Suppressor macrophage (primary cell): ENCODE results near the gene LAIR1.
"Not testable (repeated sequence)": the region's sequence is repeated elsewhere in the genome, so short reads cannot be mapped to it uniquely, and the experiment has no call there.

Experiments used
- DNase-seq, 4 experiments: peaks; one replicate each; pipeline ENCODE4 v3.0.0-alpha.2; 2020 to 2022

LAIR1 gene

DNA sequence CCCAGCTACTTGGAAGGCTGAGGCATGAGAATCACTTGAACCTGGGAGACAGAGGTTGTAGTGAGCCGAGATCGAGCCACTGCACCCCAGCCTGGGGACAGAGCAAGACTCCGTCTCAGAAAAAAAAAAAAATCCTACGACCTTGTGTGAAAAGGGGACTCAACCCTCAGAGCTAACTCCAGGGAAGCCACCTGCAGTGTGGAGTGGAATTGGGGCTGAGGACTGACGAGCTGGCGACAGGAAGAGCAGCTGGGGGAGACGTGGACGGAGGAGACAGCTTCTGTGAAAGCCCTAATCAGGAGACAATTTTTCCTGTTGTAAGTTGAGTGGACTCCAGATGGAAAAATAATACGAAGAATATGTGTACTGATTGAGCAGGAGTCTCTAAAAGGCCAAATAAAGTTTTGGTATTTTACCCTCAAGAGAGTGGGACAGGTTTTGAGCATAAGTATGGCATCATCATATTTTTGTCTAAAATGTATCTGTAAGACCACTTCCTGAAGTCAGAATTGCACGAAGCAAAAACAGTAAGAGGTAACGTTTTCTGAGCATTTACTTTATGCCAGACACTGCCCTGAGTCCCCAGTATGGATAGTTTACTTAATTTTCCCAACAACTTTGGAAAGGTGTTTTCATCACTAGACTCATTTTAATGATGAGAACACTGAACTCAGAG is 12.0 kb upstream of the LAIR1 start:
- no peak for DNase-seq

DNA sequence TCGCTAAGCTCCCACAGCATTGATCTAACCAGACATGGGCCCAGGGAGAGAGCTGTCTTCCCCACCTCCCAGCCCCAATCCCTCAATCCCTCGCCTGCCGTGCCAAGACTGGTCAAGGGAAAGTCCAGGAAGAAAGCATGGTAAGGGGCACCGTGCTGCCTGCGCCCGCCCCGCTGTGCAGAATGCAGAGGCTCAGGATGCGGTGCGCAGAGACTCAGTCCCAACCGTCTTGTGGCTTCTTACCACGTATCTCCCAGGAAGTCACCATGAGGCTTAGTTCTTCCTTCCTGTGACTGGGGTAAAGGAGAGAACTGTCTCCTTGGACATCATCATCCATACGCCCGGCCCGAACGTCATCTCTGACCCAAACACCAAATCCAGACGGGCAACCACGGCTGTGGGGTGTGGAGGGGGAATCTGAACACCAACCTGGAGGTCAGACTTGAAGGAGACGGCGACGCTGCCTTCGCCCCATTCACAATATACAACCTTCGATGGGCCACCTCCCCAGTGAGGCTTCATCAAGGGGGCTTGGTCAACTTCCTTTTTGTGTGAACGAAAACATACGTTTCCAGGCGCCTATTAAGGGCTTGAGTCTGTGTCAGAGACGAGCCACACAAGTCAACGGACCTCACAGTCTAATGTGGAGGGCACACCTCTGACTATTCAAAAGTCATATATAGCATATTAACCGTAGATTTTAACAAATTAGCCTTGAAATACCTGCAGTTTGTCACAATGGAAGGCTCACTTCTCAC is 10.6 kb upstream of the LAIR1 start:
- DNase-seq, result peak; percentile 76 to 91 (median 80)

DNA sequence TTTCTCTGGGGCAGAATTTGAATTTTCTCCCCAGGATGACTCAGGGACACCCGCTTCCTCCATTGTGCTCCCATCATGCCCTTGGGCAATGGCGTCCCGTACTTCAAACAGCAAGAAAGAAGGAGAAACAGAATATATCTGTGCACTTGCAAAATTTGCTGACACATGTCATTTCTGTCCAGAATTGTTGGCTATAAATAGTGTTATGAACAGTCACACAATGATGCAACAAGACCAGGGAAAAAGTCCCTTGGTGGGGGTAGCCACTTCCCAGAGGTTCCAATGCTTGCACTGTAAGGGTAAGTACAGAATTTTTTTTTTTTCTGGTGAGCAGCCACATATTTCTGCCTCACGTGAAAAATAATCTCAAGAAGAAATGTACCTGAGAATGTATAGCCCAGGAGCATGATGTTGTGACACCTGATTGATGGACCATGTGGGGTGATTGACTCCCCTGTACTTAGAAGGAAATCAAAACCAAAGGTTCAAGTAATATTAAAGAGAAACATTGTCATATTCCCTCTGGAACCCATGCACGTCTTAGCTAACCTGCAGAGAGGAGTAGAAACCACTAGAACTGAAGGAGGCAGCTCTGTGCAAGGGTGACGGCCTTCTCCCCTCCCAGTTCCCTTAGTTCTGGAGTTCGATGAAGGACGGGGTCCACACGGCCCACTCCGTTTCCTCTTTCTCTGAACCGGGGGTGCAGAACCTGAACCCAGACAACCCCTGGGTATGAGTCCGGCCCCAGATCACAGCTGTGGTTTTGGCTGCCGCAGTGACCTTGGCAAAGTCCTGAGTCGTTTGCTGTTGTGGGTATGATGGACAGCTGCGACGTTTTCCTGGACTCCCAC is 9.3 kb upstream of the LAIR1 start:
- DNase-seq, result peak; percentile 89 to 97 (median 94)

DNA sequence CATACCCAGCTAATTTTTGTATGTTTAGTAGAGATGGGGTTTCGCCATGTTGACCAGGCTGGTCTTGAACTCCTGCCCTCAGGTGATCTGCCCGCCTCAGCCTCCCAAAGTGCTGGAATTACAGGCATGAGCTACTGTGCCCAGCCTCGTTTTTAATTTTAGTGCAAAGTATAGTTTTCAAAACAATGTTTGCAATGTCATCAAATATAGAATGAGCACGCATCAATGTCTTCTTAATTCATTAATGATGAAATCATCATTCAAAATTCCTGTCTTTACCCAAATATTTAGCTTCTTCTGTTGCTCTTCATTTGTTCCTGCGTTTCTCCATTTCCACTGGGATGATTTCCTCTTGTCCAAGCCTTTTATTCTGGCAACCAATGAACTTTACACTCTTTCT is 6.7 kb upstream of the LAIR1 start:
- DNase-seq, result not testable (repeated sequence)

DNA sequence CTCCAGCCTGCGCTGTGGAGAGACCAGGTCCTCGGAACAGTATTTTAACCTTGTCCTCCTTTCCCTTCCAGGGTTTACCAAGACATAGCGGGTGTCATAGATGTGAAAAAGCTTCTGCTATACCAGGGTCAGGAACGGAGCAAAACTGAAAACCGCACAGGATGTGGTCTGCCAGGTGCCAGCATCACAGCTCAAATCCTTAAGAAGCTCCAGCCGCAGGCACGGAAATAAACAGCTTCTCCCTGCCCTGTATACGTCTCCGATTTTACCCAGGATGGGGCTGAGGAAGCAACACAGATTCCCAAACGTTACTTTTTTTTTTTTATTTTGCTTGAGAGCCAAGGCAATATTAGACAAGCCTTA is 5.7 kb upstream of the LAIR1 start:
- peak; percentile 45 to 58 (median 52) for DNase-seq

DNA sequence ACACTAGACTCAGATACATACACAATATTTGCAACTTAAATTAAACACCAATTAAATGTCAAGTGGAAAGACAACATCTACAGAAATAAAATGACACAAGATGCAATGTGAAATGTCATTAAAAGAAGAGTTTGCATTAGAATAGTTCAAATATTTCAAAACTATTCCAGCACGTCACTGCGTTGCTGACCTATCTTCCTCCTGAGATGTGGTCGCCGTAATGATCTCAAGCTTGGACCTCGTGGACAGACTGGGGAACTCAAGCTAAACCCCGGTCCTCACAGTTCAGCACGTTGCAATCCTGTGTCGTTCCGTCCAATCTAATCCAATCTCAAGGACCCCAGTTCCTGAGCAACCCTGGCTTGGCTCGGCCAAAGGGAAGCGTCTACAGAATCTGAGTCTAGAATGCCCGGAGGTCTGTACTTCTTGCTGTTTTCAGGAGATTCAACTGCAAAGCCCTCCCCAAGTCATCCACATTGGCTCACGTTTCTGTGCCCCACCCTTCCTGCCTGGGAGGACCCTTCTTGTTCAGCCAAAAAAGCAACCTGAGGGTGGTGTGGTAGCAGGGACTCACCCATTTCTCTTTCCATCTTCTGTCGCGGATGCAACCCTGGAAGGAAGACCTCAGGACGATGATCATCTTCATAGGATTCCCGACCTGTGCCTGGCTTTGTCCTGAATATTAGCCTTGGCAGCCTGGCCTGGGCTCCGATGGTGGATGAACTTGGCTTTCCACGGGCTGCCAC is 5.1 kb upstream of the LAIR1 start:
- peak; percentile 52 to 81 (median 64) for DNase-seq

DNA sequence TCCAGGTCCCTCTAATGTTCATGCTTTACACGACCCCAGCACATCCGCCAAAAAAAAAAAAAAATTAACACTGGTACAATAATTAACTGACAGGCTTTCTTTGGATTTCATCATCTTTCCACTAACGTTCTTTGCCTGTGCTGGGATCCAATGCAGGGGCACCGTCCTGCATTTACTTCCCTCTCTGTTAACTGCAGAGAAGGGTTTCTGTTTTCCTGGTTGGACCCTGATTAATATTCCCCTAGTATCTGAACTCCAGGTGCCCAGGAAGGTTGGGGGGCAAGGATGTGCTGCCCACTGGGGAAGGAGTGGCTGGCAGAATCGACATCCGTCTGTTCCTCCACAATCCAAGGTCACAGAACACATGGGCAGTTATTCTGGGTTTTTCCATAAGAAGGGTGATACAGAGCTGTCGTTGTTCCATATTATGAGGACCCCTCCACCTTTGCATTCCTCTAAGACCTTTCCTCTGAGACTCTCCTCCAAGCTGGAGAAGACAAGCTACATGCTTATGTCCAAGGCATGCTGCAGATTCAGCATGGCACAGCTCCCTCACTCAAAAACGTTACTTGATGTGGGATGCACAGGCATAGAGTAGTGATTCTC is 4.5 kb upstream of the LAIR1 start:
- DNase-seq, result peak; percentile 38 to 57 (median 49)

DNA sequence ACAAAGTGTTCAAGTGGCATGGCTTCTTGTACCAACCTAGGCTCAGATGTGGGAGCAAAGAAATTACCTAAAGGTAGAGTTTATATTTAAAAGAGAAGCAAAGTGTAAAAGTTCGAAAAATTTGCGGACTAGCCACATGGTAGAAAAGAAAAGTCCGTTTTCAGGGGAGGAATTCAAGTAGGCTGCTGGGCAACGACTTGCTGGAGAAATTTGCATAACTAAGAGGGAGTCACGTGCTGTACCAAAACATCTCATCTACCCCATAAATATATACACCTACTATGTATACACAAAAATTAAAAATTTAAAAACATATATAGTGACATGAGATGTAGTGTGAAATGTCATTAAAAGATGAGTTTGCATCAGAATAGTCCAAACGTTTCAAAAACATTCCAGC is 2.1 kb upstream of the LAIR1 start:
- no peak for DNase-seq

DNA sequence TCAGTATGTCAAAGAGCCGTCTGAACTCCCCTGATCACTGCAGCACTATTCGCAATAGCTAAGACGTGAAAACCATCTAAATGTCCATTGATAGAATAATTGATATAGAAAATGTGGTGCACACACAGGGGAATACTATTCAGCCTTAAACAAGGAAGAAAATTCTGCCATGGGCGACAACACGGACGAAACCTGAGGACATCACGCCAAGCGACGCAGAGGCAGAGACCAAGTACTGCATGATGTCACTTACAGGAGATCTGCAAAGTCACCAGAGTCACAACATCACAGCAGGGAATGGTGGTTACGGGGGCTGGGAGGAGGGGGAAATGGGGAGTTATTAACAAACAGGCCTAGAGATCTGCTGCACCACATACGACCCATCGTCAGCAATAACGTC is 1.1 kb upstream of the LAIR1 start:
- DNase-seq, result peak in 3 of 4 experiments; percentile 41 to 62 (median 46)

DNA sequence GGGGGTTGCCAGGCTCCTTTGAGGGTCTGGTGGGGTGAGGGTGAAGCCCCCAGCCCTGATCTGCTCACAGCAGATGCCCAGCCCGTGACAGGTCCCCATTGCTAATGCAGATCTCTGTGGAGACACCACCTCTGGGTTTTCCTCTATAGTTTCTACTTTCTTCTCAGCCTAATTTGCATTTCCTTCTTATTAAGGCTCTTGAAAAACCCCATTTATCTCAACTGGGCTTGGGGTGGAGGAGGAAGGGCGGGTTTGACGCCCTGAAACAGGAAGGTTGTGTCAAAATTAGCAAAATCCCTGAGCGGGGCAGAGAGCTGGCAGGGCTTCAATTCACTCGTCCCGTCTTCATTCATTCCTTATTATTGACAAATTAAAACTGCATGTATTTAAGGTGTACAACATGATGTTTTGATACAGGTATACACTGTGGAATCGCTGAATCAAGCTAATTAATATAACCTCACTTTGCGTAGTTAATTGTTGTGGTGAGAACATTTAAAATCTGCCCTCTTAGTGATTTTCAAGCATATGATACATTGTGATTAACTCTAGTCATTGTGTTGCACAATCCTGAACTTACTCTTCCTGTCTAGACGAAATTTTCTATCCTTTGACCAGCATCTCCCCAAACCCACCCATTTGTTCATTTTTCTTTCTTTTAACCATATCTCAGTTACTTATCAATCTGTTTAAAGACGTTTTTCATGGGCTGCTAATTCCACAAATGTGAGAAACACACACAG is 2.9 kb downstream of the LAIR1 start:
- peak in 2 of 4 experiments; percentile 58 to 62 for DNase-seq

DNA sequence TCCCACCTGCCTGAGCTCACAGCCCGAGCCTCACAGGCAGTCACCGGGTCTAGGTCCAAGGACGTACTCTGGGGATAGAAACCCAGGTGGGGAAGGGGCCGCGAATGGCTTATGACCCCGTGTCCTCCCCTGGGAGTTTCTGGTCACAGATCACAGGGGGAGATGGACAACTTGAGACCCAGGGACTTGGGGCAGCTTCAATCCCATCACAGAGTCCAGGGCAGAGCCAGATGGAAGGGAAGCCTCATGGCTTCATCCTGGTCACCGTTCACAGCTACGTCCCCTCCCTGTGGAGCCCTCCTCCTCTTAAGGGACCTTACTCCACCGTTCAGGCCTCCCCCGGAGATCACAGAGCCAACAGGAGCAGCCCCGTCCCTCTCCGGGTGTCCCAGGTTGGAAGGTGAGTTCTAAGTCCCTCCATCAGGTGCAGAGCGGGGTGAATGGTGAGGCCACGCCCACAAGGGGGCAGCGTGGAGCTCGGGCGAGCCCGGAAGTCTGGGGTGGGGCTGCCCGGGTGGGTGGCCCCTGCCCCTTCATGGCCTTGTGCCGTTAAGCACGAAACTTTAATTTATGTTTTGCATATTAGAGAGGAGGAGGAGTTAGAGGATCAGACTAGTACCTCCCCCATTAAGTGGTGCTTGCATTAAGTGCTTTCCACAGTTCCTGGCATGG is 5.4 kb downstream of the LAIR1 start:
- not testable (repeated sequence) for DNase-seq

DNA sequence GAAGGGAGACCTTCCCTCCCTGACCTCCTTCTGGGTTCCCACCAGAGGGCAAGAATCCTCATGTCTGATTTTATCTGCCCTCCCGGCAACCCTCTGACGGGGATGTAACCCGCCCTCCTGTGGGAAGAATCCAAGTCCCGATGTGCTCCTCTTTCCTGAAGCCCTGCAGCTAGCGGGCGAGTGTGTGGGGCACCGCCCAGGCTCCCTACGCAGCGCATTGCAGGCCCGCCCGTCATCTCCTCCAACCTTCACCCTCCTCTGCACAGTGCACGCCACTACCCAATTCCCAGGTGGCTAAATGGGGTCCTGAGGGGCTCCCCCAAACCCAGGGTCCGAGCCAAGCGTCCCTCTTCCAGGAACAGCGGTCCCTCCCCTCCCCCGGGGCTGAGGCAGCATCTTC is 7.3 kb downstream of the LAIR1 start:
- no peak for DNase-seq

DNA sequence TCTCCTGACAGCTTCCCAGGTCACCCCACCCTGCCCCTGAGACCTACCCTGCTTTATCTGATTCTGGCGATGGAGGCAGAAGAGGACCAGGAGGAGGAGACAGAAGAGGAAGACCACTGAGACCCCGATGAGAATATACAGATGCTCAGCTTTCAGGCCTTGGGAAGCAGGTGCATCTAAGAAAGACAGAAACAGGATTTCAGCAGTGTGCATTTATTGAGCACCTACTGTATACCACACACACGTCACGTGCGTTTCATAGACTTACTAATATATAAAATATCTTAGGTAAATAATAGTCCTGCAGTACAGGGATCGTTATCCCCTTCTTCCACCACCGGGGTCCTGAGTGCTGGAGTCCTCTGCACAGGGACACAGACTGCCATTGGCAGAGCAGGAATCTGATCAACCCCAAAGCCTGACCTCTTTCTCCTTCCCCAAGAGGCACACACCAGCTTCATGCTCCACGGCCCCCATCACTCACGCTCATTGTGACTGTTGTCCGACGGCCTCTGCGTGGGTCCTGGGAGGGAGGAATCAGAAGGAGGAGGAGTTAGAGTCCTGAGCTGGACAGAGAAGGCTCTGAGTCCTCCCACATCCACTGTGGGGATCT is 8.2 kb downstream of the LAIR1 start:
- no peak for DNase-seq

DNA sequence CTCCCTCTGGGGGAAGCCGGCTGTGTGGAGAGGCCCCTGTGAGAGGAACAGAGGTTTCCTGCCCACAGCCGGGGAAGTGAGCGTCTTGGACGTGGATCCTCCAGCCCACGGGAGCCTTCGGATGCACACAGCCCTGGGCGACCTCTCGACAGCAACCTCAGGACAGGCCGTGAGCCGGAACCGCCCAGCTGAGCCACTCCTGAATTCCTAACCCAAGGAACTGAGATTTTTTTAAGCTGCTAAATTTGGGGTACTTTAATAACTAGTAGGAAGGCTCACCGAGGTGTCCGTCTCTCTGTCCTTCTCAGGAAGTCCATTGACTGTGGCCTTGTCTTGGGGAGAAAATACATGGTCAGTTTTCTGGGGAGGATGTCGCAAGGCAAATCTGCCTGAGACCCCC is 9.1 kb downstream of the LAIR1 start:
- no peak for DNase-seq

DNA sequence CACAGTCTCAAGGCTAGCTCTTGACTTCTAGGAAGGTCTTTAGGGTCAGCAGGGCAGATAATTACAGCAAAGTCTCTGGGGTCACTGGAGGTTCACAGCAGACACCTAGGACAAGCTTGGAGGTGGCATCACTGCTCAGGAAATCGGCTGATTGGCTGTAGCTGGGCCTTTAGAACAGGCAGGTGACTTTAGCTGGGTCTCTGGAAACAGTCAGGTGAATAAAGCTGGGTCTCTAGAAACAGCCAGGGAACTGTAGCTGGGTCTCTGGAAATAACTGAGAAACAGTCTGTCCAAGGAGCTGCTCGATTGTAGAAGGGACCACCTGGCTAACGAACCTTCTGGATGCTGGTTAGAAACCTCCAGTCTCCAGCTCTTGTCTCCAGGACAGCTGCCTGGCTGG is 10.0 kb downstream of the LAIR1 start:
- DNase-seq, result no peak

DNA sequence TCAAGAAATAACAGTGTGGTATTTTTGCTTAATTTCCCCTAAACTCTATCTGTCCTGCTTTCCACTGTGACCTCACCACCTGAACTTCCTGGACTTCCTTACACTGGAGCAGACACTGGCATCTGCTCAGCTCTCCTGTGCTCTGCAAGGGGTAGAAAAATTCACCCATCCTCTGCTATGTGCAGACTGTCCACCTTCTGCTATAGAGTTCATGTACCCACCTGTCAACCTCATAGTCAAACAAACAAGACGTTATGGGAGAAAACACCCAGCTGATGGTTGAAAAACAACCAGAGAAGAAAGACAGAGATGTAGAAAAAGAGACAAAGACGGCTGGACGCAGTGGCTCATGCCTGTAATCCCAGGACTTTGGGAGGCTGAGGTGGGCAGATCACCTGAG is 12.2 kb downstream of the LAIR1 start:
- DNase-seq, result peak in 2 of 4 experiments; percentile 39 to 45

DNA sequence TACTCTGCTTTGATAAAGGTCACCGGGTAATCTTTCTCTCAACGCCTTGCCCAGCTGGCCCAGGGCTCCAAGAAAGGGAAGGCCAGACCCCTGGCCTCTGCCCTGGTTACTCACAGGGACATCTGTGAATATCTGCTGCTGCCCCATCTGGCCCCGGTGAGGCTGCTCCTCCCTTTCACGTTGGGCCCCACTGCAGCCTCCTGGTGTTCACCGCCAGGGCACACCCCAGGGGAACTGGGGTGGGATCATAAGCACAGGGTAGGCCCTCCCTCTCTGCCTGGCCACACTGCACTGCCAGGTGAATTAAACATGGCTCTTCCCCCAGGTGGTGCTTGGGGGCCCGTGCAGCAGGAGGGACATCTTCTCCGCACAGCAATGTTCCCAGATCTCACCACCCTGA is 12.7 kb downstream of the LAIR1 start:
- peak in 2 of 4 experiments; percentile 28 to 46 for DNase-seq

DNA sequence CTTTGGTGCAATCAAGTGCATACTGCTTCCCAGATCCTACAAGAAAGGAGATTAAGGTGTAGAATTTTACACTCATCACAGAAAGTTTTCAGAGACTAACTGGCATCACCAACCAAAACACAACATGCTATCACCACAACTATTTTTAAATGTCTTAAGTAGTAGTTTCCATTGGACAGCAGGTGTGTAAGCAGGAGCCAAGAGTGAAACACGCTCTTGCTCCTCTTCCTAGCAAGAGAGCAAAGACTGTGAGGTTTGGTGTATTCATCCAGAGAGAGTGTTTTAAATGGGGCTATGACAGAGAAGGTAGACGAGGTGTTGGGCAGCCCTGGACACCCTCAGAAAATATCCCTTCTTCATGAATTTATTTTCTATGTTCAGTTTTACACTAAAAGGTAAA is 13.3 kb downstream of the LAIR1 start:
- no peak for DNase-seq

DNA sequence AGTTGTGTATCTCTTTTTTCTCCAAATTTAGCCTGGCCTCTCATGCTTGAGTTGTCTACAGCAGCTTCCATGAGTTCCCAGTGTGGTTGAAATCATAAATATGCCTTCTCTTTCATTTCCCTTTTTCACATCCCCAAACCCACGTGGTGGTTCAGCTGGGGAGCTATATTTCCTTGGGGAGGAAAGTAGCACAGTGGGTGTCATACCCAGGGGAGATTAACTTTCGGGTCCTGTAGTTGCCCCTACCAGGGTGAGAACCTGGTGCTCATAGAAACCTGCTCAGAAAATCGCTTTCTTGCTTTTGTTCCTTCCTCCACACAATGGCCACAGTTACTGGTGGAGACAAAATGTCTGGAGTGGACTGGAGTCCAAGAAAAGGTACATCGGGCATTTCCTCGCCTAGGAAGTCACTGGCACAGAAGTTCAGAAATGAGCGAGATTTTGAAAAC is 18.8 kb downstream of the LAIR1 start:
- peak; percentile 76 to 90 (median 84) for DNase-seq

DNA sequence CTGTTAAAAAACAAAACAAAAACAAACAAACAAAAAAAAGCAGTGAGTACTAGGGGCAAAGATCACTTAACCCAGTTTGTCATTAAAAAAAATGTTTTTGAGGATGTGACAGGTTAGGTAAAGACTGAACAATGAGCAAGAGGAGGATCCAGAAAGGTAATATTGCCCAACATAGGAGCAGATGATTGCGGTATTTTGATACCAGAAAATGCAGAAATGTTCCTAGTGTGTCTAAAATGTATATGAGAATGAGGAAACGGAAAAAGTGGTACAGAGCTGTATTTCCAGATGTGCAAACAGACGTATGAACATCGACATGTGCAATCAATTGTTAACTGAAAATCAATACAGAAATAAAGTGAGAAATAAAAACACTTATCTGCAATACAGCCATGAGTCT is 20.9 kb downstream of the LAIR1 start:
- peak in 1 of 4 experiments; percentile 30 for DNase-seq
